ENCODE results near the gene ACOXL. TPM values are rescaled to one million over a fixed set of nuclear protein-coding genes. Genes with fewer than 3 reads are reported as not detected.

The ACOXL gene
- total RNA-seq, 5 donors from 2014 or later (not counting 1 experiment from before 2014, with no cell fraction given) = 0.10 TPM; not detected in 4

- no CpG with 5 or more reads among the region's 2 CpGs for WGBS (ENCODE audit: insufficient coverage)
- POLR2A ChIA-PET = no interaction called here
- H3K4me1 Mint-ChIP-seq = no peaks in the 10 kb centered on the region
- Histone ChIP-seq H3K9me3 (no peaks in the 10 kb centered on the region), H3K4me1 (ENCODE audit: control insufficient read depth in 1 of 2, extremely low read depth in 1 of 2, insufficient read depth in 2 of 2, low read length in 2 of 2) (no peaks in the 10 kb centered on the region), H3K27me3 (replicated peaks in 1 of 2; ENCODE audit: control insufficient read depth in 2 of 2, extremely low read depth in 1 of 2, insufficient read depth in 2 of 2, low read length in 1 of 2) (no peaks in the 10 kb centered on the region), H3K27ac (ENCODE audit: low read length) (no peak overlapping the region), H3K36me3 (ENCODE audit: control insufficient read depth in 2 of 2, extremely low read depth in 1 of 2, insufficient read depth in 1 of 2, low read length in 1 of 2) (no peaks in the 10 kb centered on the region), H3K4me3 (ENCODE audit: control insufficient read depth in 1 of 2, extremely low read depth in 1 of 2, low read length in 1 of 2) (no peak overlapping the region)
- CTCF ChIA-PET = no interaction called here
- no peak for ATAC-seq (replicated peaks in 1 of 4)
- no peak overlapping the region for H3K27ac Mint-ChIP-seq
- no peak for DNase-seq
- H3K4me3 Mint-ChIP-seq = no peak overlapping the region
- H3K36me3 Mint-ChIP-seq = no peaks in the 10 kb centered on the region
- no peaks in the 10 kb centered on the region for H3K9me3 Mint-ChIP-seq
- H3K27me3 Mint-ChIP-seq = no peaks in the 10 kb centered on the region
Observed at GRCh38 chr2:110941226-110941625, 208.9 kb downstream of the ACOXL start.

- Mint-ChIP-seq H3K36me3 (no peaks in the 10 kb centered on the region), H3K27ac (no peak overlapping the region), H3K4me1 (no peaks in the 10 kb centered on the region), H3K4me3 (no peak overlapping the region), H3K9me3 (no peaks in the 10 kb centered on the region), H3K27me3 (no peaks in the 10 kb centered on the region)
- WGBS (ENCODE audit: insufficient coverage) = no CpG with 5 or more reads among the region's 1 CpG
- no peaks in the 10 kb centered on the region for H3K4me1 ChIP-seq (ENCODE audit: control insufficient read depth in 1 of 2, extremely low read depth in 1 of 2, insufficient read depth in 2 of 2, low read length in 2 of 2)
- H3K36me3 ChIP-seq (ENCODE audit: control insufficient read depth in 2 of 2, extremely low read depth in 1 of 2, insufficient read depth in 1 of 2, low read length in 1 of 2) = no peaks in the 10 kb centered on the region
- CTCF ChIA-PET = interaction anchor here in 1 of 2 donors (0.6 kb wide), 1 partner anchor 132 kb away, joined by 3 read pairs; no protein-coding TSS in a partner anchor
- POLR2A ChIA-PET = no interaction called here
- peaks cover 0 to 3% of the 10 kb centered on the region in 2 experiments for H3K27me3 ChIP-seq (replicated peaks in 1 of 2; ENCODE audit: control insufficient read depth in 2 of 2, extremely low read depth in 1 of 2, insufficient read depth in 2 of 2, low read length in 1 of 2)
- H3K4me3 ChIP-seq (ENCODE audit: control insufficient read depth in 1 of 2, extremely low read depth in 1 of 2, low read length in 1 of 2) = no peak overlapping the region
- no peak for ATAC-seq (replicated peaks in 1 of 4)
- H3K9me3 ChIP-seq = no peaks in the 10 kb centered on the region
- DNase-seq = no peak
- no peak overlapping the region for H3K27ac ChIP-seq (ENCODE audit: low read length)
Observed at GRCh38 chr2:110943070-110943634, 210.8 kb downstream of the ACOXL start.

- no peaks in the 10 kb centered on the region for H3K36me3 Mint-ChIP-seq
- H3K27ac Mint-ChIP-seq = no peak overlapping the region
- Histone ChIP-seq H3K4me1 (ENCODE audit: control insufficient read depth in 1 of 2, extremely low read depth in 1 of 2, insufficient read depth in 2 of 2, low read length in 2 of 2) (no peaks in the 10 kb centered on the region), H3K27ac (ENCODE audit: low read length) (no peak overlapping the region), H3K9me3 (no peaks in the 10 kb centered on the region), H3K36me3 (ENCODE audit: control insufficient read depth in 2 of 2, extremely low read depth in 1 of 2, insufficient read depth in 1 of 2, low read length in 1 of 2) (no peaks in the 10 kb centered on the region), H3K27me3 (replicated peaks in 1 of 2; ENCODE audit: control insufficient read depth in 2 of 2, extremely low read depth in 1 of 2, insufficient read depth in 2 of 2, low read length in 1 of 2) (peaks cover 0 to 3% of the 10 kb centered on the region in 2 experiments), H3K4me3 (ENCODE audit: control insufficient read depth in 1 of 2, extremely low read depth in 1 of 2, low read length in 1 of 2) (no peak overlapping the region)
- 80% methylated on average over 1 of the region's 7 CpGs for WGBS (ENCODE audit: insufficient coverage)
- CTCF ChIA-PET = no interaction called here
- no peaks in the 10 kb centered on the region for H3K4me1 Mint-ChIP-seq
- POLR2A ChIA-PET = no interaction called here
- H3K27me3 Mint-ChIP-seq = peaks cover 0 to 2% of the 10 kb centered on the region in 2 donors
- no peak overlapping the region for H3K4me3 Mint-ChIP-seq
- ATAC-seq (replicated peaks in 1 of 4) (no peak), DNase-seq (no peak)
- H3K9me3 Mint-ChIP-seq = no peaks in the 10 kb centered on the region
Observed at GRCh38 chr2:110946902-110947301, 214.5 kb downstream of the ACOXL start.

GRCh38 chr2:110948027-110948674 lies 215.8 kb downstream of the ACOXL start:
- H3K9me3 ChIP-seq = no peaks in the 10 kb centered on the region
- DNase-seq (no peak), ATAC-seq (replicated peaks in 1 of 4) (no peak)
- no peak overlapping the region for H3K4me3 ChIP-seq (ENCODE audit: control insufficient read depth in 1 of 2, extremely low read depth in 1 of 2, low read length in 1 of 2)
- WGBS (ENCODE audit: insufficient coverage) = no CpG with 5 or more reads among the region's 10 CpGs
- H3K36me3 Mint-ChIP-seq = no peaks in the 10 kb centered on the region
- no peaks in the 10 kb centered on the region for H3K4me1 ChIP-seq (ENCODE audit: control insufficient read depth in 1 of 2, extremely low read depth in 1 of 2, insufficient read depth in 2 of 2, low read length in 2 of 2)
- no peaks in the 10 kb centered on the region for H3K36me3 ChIP-seq (ENCODE audit: control insufficient read depth in 2 of 2, extremely low read depth in 1 of 2, insufficient read depth in 1 of 2, low read length in 1 of 2)
- H3K4me1 Mint-ChIP-seq = no peaks in the 10 kb centered on the region
- no peak overlapping the region for H3K4me3 Mint-ChIP-seq
- no peak overlapping the region for H3K27ac Mint-ChIP-seq
- H3K27ac ChIP-seq (ENCODE audit: low read length) = no peak overlapping the region
- peaks cover 0 to 3% of the 10 kb centered on the region in 2 experiments for H3K27me3 ChIP-seq (replicated peaks in 1 of 2; ENCODE audit: control insufficient read depth in 2 of 2, extremely low read depth in 1 of 2, insufficient read depth in 2 of 2, low read length in 1 of 2)
- no peaks in the 10 kb centered on the region for H3K9me3 Mint-ChIP-seq
- ChIA-PET POLR2A (no interaction called here), CTCF (no interaction called here)
- H3K27me3 Mint-ChIP-seq = peaks cover 0 to 3% of the 10 kb centered on the region in 2 donors

GRCh38 chr2:110950281-110950680 lies 217.9 kb downstream of the ACOXL start:
- H3K27me3 ChIP-seq (replicated peaks in 1 of 2; ENCODE audit: control insufficient read depth in 2 of 2, extremely low read depth in 1 of 2, insufficient read depth in 2 of 2, low read length in 1 of 2) = peaks cover 0 to 3% of the 10 kb centered on the region in 2 experiments
- Mint-ChIP-seq H3K36me3 (no peaks in the 10 kb centered on the region), H3K4me1 (no peaks in the 10 kb centered on the region), H3K27me3 (peaks cover 3 to 5% of the 10 kb centered on the region in 2 donors), H3K4me3 (no peak overlapping the region), H3K9me3 (no peaks in the 10 kb centered on the region), H3K27ac (no peak overlapping the region)
- H3K4me1 ChIP-seq (ENCODE audit: control insufficient read depth in 1 of 2, extremely low read depth in 1 of 2, insufficient read depth in 2 of 2, low read length in 2 of 2) = no peaks in the 10 kb centered on the region
- no peak overlapping the region for H3K4me3 ChIP-seq (ENCODE audit: control insufficient read depth in 1 of 2, extremely low read depth in 1 of 2, low read length in 1 of 2)
- ChIA-PET POLR2A (no interaction called here), CTCF (no interaction called here)
- H3K36me3 ChIP-seq (ENCODE audit: control insufficient read depth in 2 of 2, extremely low read depth in 1 of 2, insufficient read depth in 1 of 2, low read length in 1 of 2) = no peaks in the 10 kb centered on the region
- H3K9me3 ChIP-seq = no peaks in the 10 kb centered on the region
- 100% methylated on average over 1 of the region's 3 CpGs for WGBS (ENCODE audit: insufficient coverage)
- no peak for ATAC-seq (replicated peaks in 1 of 4)
- no peak for DNase-seq
- H3K27ac ChIP-seq (ENCODE audit: low read length) = no peak overlapping the region

GRCh38 chr2:110955045-110955444 lies 222.7 kb downstream of the ACOXL start:
- H3K9me3 Mint-ChIP-seq = no peaks in the 10 kb centered on the region
- no peak overlapping the region for H3K4me3 Mint-ChIP-seq
- ATAC-seq (replicated peaks in 1 of 4) = no peak
- POLR2A ChIA-PET = interaction anchor here in 1 of 2 donors (0.6 kb wide), 1 partner anchor 11 kb away, joined by 5 read pairs; no protein-coding TSS in a partner anchor
- H3K27me3 ChIP-seq (replicated peaks in 1 of 2; ENCODE audit: control insufficient read depth in 2 of 2, extremely low read depth in 1 of 2, insufficient read depth in 2 of 2, low read length in 1 of 2) = peaks cover 0 to 11% of the 10 kb centered on the region in 2 experiments
- H3K4me1 ChIP-seq (ENCODE audit: control insufficient read depth in 1 of 2, extremely low read depth in 1 of 2, insufficient read depth in 2 of 2, low read length in 2 of 2) = no peaks in the 10 kb centered on the region
- no peak overlapping the region for H3K27ac ChIP-seq (ENCODE audit: low read length)
- H3K36me3 ChIP-seq (ENCODE audit: control insufficient read depth in 2 of 2, extremely low read depth in 1 of 2, insufficient read depth in 1 of 2, low read length in 1 of 2) = no peaks in the 10 kb centered on the region
- WGBS (ENCODE audit: insufficient coverage) = no CpG with 5 or more reads among the region's 2 CpGs
- no peak for DNase-seq
- CTCF ChIA-PET = no interaction called here
- peaks cover 5 to 13% of the 10 kb centered on the region in 2 donors for H3K27me3 Mint-ChIP-seq
- no peaks in the 10 kb centered on the region for H3K4me1 Mint-ChIP-seq
- no peaks in the 10 kb centered on the region for H3K36me3 Mint-ChIP-seq
- no peak overlapping the region for H3K4me3 ChIP-seq (ENCODE audit: control insufficient read depth in 1 of 2, extremely low read depth in 1 of 2, low read length in 1 of 2)
- no peaks in the 10 kb centered on the region for H3K9me3 ChIP-seq
- H3K27ac Mint-ChIP-seq = no peak overlapping the region
